Measurements from ENCODE around the gene ZNF217. TPM values are rescaled to one million over a fixed set of nuclear protein-coding genes. Genes with fewer than 3 reads are reported as not detected.

ZNF217 gene
- total and polyA plus RNA-seq, 10 of the 15 experiments (the other 5 are each of a cell fraction or from before 2014, with no cell fraction given): 8.5 to 76.6 (median 40.6) TPM

- TF ChIP-seq SKIL (IDR thresholded peaks at IDR 0.05; ENCODE audit: low read depth, poor library complexity, severe bottlenecking): no peak
- TF ChIP-seq ETV6 (conservative IDR thresholded peaks at IDR 0.05 in 1 of 2, IDR thresholded peaks at IDR 0.05 in 1 of 2; ENCODE audit: borderline replicate concordance in 1 of 2, low read depth in 1 of 2): 0 out of 4 replicates have a peak, but pooled peaks of 1 of the 2 experiments have one; percentile 11
- no peak for TF ChIP-seq CBFB (IDR thresholded peaks at IDR 0.05; ENCODE audit: low read depth)
- no peak for TF ChIP-seq FOXK2 (IDR thresholded peaks at IDR 0.05)
- TF ChIP-seq, protein P1, sequence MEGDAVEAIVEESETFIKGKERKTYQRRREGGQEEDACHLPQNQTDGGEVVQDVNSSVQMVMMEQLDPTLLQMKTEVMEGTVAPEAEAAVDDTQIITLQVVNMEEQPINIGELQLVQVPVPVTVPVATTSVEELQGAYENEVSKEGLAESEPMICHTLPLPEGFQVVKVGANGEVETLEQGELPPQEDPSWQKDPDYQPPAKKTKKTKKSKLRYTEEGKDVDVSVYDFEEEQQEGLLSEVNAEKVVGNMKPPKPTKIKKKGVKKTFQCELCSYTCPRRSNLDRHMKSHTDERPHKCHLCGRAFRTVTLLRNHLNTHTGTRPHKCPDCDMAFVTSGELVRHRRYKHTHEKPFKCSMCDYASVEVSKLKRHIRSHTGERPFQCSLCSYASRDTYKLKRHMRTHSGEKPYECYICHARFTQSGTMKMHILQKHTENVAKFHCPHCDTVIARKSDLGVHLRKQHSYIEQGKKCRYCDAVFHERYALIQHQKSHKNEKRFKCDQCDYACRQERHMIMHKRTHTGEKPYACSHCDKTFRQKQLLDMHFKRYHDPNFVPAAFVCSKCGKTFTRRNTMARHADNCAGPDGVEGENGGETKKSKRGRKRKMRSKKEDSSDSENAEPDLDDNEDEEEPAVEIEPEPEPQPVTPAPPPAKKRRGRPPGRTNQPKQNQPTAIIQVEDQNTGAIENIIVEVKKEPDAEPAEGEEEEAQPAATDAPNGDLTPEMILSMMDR (IDR thresholded peaks at IDR 0.05 in 2 of 3, conservative IDR thresholded peaks at IDR 0.05 in 1 of 3; ENCODE audit: control insufficient read depth in 2 of 3, extremely low read depth in 1 of 3, insufficient read depth in 1 of 3, low read depth in 3 of 3, low read length in 3 of 3): no peak
- TF ChIP-seq SUZ12 (IDR thresholded peaks at IDR 0.05; ENCODE audit: unreplicated experiment): no peak
- TF ChIP-seq TBL1XR1 (IDR thresholded peaks at IDR 0.05; ENCODE audit: low read depth, low read length): no peak
- TF ChIP-seq EED (IDR thresholded peaks at IDR 0.05; ENCODE audit: low read depth): 0 out of 2 replicates have a peak, but pooled peaks have one; percentile 27
- TF ChIP-seq JUNB (IDR thresholded peaks at IDR 0.05): peak; percentile 5; the same call in 1 of the 2 replicates
- TF ChIP-seq RB1 (IDR thresholded peaks at IDR 0.05; ENCODE audit: borderline replicate concordance): 0 out of 2 replicates have a peak, but pooled peaks have one; percentile 8
- TF ChIP-seq ZNF384 (IDR thresholded peaks at IDR 0.05; ENCODE audit: borderline replicate concordance, low read depth, low read length): peak; percentile 16; the same call in 1 of the 2 replicates
- TF ChIP-seq SMAD5 (IDR thresholded peaks at IDR 0.05; ENCODE audit: low read depth): no peak; the same call in 1 of the 2 replicates
- TF ChIP-seq POU2F2 (IDR thresholded peaks at IDR 0.05; ENCODE audit: borderline replicate concordance, low read depth, low read length): no peak
- no peak for TF ChIP-seq ATF3 (IDR thresholded peaks at IDR 0.05; ENCODE audit: borderline replicate concordance, extremely low read depth, low read depth, low read length)
- TF ChIP-seq RUNX3 (IDR thresholded peaks at IDR 0.05; ENCODE audit: low read length): peak; percentile 47
- TF ChIP-seq BRCA1 (IDR thresholded peaks at IDR 0.05; ENCODE audit: low read depth, low read length): no peak
- TF ChIP-seq DPF2 (IDR thresholded peaks at IDR 0.05): no peak
- TF ChIP-seq, protein P2, sequence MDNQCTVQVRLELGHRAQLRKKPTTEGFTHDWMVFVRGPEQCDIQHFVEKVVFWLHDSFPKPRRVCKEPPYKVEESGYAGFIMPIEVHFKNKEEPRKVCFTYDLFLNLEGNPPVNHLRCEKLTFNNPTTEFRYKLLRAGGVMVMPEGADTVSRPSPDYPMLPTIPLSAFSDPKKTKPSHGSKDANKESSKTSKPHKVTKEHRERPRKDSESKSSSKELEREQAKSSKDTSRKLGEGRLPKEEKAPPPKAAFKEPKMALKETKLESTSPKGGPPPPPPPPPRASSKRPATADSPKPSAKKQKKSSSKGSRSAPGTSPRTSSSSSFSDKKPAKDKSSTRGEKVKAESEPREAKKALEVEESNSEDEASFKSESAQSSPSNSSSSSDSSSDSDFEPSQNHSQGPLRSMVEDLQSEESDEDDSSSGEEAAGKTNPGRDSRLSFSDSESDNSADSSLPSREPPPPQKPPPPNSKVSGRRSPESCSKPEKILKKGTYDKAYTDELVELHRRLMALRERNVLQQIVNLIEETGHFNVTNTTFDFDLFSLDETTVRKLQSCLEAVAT (IDR thresholded peaks at IDR 0.05): no peak
- TF ChIP-seq, protein P3, sequence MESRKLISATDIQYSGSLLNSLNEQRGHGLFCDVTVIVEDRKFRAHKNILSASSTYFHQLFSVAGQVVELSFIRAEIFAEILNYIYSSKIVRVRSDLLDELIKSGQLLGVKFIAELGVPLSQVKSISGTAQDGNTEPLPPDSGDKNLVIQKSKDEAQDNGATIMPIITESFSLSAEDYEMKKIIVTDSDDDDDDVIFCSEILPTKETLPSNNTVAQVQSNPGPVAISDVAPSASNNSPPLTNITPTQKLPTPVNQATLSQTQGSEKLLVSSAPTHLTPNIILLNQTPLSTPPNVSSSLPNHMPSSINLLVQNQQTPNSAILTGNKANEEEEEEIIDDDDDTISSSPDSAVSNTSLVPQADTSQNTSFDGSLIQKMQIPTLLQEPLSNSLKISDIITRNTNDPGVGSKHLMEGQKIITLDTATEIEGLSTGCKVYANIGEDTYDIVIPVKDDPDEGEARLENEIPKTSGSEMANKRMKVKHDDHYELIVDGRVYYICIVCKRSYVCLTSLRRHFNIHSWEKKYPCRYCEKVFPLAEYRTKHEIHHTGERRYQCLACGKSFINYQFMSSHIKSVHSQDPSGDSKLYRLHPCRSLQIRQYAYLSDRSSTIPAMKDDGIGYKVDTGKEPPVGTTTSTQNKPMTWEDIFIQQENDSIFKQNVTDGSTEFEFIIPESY (IDR thresholded peaks at IDR 0.05): 0 out of 2 replicates have a peak, but pooled peaks have one; percentile 18
Observed at GRCh38 chr20:53608456-53609452, 15.1 kb upstream of the ZNF217 start (continued).

All from GM12878 (cell line).